ENCODE results near the gene ARL9. TPM values are rescaled to one million over a fixed set of nuclear protein-coding genes. Genes with fewer than 3 reads are reported as not detected.
"Not testable (repeated sequence)": the region's sequence is repeated elsewhere in the genome, so short reads cannot be mapped to it uniquely, and the experiment has no call there.

Gene ARL9, protein sequence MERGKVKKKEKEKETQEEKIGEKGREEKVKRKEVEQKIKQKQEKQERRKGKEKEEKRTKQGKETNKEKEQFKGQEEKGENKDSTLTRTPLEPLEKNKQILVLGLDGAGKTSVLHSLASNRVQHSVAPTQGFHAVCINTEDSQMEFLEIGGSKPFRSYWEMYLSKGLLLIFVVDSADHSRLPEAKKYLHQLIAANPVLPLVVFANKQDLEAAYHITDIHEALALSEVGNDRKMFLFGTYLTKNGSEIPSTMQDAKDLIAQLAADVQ
- total RNA-seq (2014; rRNA removed; shearing (Covaris generic)), result 0.08 and 0.13 TPM in 2 replicates

DNA sequence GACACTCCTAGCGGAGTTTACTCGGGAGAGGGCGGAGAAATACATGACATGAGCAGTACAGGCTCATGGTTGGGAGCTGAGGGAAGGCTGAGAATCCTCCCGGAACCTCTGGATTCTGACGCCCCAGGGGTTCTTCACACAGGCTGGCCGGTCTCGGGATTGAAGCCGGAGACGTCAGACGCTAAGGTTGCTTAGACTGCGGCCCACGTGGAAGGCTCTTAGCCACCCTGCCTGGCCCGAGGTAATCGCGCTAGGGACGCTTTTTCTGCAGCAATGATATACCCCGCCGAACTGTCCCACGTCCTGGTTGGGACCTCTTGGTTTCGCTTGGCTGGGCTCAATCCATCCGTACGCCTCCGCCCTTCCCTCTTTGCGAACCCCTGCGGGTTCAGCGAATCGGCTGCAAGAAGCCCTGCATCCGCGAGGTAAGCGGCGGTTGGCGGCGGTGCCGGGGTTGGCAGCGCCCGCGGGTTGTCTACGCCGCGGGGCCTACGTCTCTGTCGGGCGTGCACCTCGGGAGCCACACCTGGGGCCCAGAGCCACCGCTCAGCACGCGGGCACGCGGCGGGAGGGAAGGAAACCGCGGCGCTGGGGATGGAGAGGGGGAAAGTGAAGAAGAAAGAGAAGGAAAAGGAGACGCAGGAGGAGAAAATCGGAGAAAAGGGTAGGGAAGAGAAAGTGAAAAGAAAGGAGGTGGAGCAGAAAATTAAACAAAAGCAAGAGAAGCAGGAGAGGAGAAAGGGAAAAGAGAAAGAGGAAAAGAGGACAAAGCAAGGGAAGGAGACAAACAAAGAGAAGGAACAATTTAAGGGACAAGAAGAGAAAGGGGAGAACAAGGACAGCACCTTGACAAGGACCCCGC, at the start of gene ARL9:
Gene ARL9, plus strand, starts transcription at position 523 of the 862 bp plus-strand sequence. Its CDS starts 72 bp downstream, at position 595.
- H3K9me3 ChIP-seq (replicated peaks), result no peaks in the 10 kb centered on the region
- no peaks in the 10 kb centered on the region for H3K4me1 ChIP-seq
- no peak within 1 kb of the TSS for H3K4me3 ChIP-seq
- no peak for DNase-seq
- no peak within 1 kb of the TSS for H3K27ac ChIP-seq
- no peaks in the 10 kb centered on the region for H3K27me3 ChIP-seq
- peaks cover 44% of the 10 kb centered on the region for H3K36me3 ChIP-seq

DNA sequence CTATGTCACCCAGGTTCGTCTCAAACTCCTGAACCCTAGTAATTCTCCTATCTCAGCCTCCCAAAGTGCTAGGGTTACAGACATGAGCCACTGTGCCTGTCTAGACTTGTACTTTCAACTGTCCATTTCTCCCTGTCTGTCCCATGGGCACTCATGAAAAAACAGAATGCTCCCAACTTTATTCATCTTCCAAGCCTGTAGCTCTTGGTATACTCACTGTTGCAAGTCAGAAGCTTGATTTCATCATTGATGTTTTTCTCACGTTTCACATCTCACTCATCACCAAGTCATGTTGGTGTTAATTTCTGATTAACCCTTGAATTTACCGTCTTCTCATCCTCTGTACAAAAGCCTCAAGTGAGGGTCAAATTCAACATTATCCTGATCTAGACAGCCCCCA, 45.5 kb upstream of the ARL9 start:
- Histone ChIP-seq H3K9me3 (replicated peaks) (no peaks in the 10 kb centered on the region), H3K27me3 (no peaks in the 10 kb centered on the region), H3K36me3 (peaks cover 77% of the 10 kb centered on the region), H3K27ac (no peak overlapping the region), H3K4me1 (no peaks in the 10 kb centered on the region), H3K4me3 (no peak overlapping the region)
- no peak for DNase-seq

DNA sequence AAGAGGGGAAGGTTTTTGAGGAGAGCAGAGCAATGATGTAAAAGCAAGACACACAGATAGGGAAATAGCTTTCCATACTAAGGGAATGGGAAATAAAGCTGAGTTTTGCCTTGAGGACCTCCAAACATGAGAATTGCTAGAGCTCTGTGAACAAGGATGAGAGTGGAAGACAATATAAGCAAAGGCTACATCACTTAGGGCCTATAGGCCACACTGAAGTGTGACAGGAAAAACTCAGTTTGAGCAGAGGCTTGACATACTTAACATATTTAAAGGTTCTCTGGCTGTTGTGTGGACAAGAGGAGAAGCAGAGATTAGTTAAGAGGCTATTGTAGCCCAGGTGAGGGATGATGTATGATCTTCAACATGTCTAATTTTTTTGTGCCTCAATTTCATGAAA, 43.4 kb upstream of the ARL9 start:
- Histone ChIP-seq H3K4me3 (no peak overlapping the region), H3K27ac (no peak overlapping the region), H3K27me3 (no peaks in the 10 kb centered on the region), H3K4me1 (peaks cover 4% of the 10 kb centered on the region; the same call in 1 of the 2 replicates), H3K36me3 (peaks cover 56% of the 10 kb centered on the region), H3K9me3 (replicated peaks) (no peaks in the 10 kb centered on the region)
- DNase-seq, result no peak

DNA sequence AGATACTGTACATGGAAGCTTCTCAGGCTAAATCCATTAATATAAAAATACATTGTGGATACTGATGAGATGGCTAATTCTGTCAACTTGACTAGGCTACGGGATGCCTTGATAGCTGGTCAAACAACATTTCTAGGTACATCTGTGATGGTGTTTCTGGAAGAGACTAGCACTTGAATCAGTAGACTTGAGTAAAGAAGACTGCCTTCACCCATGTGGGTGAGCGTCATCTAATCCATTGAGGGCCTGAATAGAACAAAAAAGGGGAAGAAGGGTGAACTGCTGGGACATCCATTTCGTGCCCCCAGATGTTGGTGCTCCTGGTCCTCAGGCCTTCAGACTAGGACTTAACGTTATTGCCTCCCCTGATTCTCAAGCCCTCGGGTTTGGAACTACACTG, 41.9 kb upstream of the ARL9 start:
- H3K27me3 ChIP-seq, result no peaks in the 10 kb centered on the region
- H3K36me3 ChIP-seq, result peaks cover 42% of the 10 kb centered on the region
- no peak overlapping the region for H3K27ac ChIP-seq
- H3K4me3 ChIP-seq, result no peak overlapping the region
- no peaks in the 10 kb centered on the region for H3K9me3 ChIP-seq (replicated peaks)
- peaks cover 4% of the 10 kb centered on the region; the same call in 1 of the 2 replicates for H3K4me1 ChIP-seq
- peak in 1 of 2 experiments; percentile 16 for DNase-seq

DNA sequence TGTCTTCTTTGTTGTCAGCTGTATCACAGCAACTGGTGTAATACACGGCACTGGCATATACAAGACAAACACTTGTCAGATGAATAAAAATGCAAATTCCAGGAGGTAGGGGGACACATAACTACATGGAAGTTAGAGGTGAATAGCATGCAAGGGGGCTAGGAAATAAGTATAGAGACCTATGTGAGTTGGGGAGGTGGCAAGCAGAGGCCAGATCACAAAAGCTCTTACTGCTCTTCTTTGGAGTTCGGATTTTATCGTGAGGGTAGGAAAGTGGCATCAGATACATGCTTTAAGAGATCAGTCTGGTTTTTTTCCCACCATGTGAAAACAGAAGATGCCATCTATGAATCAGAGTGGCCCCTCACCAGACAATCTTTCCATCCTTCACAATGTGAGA, 41.0 kb upstream of the ARL9 start:
- no peaks in the 10 kb centered on the region for H3K27me3 ChIP-seq
- H3K4me3 ChIP-seq, result no peak overlapping the region
- H3K36me3 ChIP-seq, result peaks cover 36% of the 10 kb centered on the region
- no peak for DNase-seq
- no peaks in the 10 kb centered on the region for H3K9me3 ChIP-seq (replicated peaks)
- H3K4me1 ChIP-seq, result peaks cover 4% of the 10 kb centered on the region; the same call in 1 of the 2 replicates
- H3K27ac ChIP-seq, result no peak overlapping the region

DNA sequence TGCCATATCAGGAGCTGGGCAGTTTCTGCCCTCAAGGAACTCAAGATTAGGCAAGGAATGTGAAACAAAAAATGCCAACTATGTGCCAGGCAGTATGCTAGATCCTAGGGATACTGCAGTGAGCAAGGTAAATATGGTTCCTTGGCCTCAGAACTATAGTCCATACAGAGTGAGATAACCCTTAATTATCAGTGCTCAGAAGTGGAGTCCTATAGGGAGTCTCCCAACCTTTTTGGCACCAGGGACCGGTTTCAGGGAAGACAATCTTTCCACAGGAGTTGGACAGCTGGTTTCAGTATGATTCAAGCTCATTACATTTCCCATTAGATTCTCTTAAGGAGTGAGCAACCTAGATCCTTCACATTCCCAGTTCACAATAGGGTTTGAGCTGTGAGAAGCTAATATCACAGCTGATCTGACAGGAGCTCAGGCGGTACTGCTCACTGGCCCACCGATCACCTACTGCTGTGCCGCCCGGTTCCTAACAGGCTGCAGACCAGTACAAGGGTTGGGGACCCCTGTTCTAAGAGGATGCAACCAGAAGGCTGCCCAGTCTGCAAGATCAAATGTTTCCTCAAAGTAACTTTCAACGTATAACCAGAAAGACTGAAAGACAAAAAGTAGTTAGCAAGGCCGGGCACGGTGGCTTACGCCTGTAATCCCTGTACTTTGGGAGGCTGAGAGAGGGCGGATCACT, 39.8 kb upstream of the ARL9 start:
- peaks cover 35% of the 10 kb centered on the region for H3K36me3 ChIP-seq
- peak overlapping the region; percentile 68; the same call in 1 of the 2 replicates for H3K27ac ChIP-seq
- peaks cover 4% of the 10 kb centered on the region; the same call in 1 of the 2 replicates for H3K4me1 ChIP-seq
- DNase-seq, result peak in 1 of 2 experiments; percentile 21
- H3K9me3 ChIP-seq (replicated peaks), result no peaks in the 10 kb centered on the region
- H3K27me3 ChIP-seq, result no peaks in the 10 kb centered on the region
- H3K4me3 ChIP-seq, result peak overlapping the region; percentile 81

DNA sequence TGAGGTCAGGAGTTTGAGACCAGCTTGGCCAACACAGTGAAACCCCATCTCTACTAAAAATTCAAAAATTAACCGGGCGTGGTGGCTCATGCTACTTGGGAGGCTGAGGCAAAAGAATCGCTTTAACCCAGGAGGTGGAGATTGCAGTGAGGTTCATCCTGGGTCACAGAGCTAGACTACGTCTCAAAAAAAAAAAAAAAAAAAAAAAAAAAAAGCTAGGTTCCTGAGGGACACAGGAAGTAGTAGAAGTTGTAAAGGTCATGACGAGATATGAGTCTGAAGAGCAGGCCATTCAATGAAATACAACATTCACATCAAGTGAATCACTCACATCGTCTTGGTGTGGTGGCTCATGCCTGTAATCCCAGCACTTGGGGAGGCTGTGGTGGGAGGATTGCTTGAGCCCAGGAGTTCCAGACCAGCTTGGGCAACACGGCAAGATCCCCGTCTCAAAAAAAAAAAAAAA, 39.3 kb upstream of the ARL9 start:
- H3K4me1 ChIP-seq; H3K27me3 ChIP-seq; H3K9me3 ChIP-seq (replicated peaks): not testable (repeated sequence)
- DNase-seq, result peak; percentile 43 to 45
- Histone ChIP-seq H3K27ac (peak overlapping the region; percentile 68), H3K4me3 (peak overlapping the region; percentile 81), H3K36me3 (peaks cover 35% of the 10 kb centered on the region)

DNA sequence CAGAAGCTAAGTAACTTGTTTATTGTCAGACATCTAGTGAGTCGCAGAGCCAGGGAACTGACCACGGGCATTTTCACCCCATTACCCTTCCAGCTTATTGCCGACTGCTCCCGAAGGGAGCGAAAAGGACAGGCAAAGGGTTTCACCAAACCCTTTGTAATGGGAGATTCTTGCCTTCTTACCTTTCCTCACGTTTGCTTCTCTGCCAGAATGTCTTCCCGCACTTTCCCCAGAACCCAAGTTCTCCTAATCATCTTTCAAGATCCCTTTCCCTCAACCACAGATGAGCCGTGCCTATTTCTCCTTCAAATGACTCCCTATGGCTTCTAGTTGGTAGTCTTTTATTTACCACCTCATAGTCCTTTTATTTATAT, 38.7 kb upstream of the ARL9 start:
- H3K9me3 ChIP-seq (replicated peaks), result no peaks in the 10 kb centered on the region
- DNase-seq, result no peak
- peaks cover 35% of the 10 kb centered on the region for H3K36me3 ChIP-seq
- H3K4me3 ChIP-seq, result peak overlapping the region; percentile 81
- peak overlapping the region; percentile 68 for H3K27ac ChIP-seq
- no peaks in the 10 kb centered on the region for H3K27me3 ChIP-seq
- H3K4me1 ChIP-seq, result peaks cover 4% of the 10 kb centered on the region; the same call in 1 of the 2 replicates

DNA sequence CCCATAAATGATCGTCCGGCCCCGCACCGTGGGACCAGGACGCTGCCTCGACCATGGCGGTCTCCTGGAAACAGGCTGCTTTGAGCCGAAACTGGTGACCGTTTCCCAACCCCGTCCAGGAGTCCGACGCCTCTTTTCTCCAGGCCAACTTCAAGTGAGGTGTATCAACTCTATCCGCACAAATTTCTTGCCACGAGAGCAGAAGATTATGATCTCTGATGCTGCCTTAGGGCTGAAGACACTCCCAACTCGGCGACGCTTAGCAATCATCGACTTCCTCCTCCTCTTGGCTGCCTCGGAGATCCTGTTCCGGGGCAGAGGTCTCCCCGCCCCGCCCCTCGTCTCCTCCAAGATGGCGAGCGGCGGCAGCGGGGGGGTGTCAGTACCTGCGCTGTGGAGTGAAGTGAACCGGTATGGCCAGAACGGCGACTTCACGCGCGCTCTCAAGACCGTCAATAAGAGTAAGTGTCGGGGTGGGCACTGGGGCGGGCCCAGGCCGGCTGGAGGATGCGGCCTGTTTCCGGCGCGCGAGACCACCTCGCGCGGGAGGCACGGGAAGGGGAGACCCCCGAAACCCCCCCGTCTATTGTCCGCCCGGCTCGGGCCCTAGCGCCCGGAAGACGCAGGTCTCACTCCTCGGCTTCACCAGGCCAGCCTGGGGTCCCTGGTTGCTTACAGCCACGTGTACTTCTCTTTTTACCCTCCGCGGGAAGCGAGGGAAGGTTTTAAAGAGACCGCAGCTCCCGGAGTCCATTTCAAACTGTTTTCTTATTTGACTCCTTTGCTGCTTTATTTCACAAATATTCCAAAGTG, 38.1 kb upstream of the ARL9 start, which contains the start of gene SRP72:
Gene SRP72, plus strand, starts transcription at position 334 of the 813 bp plus-strand sequence. Its CDS starts 19 bp downstream, at position 353.
- peak within 1 kb of the TSS; percentile 81 for H3K4me3 ChIP-seq
- peaks cover 4% of the 10 kb centered on the region; the same call in 1 of the 2 replicates for H3K4me1 ChIP-seq
- no peaks in the 10 kb centered on the region for H3K27me3 ChIP-seq
- peak within 1 kb of the TSS; percentile 68 for H3K27ac ChIP-seq
- DNase-seq, result peak; percentile 91 to 93
- peaks cover 34% of the 10 kb centered on the region for H3K36me3 ChIP-seq
- H3K9me3 ChIP-seq (replicated peaks), result no peaks in the 10 kb centered on the region

DNA sequence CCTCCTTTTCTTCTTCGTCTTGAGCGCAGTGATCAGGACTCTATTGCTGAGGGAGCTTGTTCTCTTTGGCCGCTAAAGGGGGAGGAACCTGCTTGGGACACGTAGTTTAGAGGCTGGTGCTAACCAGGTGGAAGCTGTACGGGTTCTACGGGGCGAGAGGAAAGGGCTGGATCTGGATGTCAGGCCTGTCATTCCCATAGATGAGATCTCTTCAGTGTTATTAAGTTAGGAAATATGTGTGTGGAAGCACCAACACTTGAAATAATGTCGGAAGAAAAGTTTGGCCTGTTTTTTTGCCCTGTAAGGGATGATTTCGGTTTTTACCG, 37.5 kb upstream of the ARL9 start:
- H3K27me3 ChIP-seq, result no peaks in the 10 kb centered on the region
- peaks cover 37% of the 10 kb centered on the region for H3K36me3 ChIP-seq
- H3K4me3 ChIP-seq, result peak overlapping the region; percentile 81
- no peaks in the 10 kb centered on the region for H3K9me3 ChIP-seq (replicated peaks)
- peaks cover 4% of the 10 kb centered on the region; the same call in 1 of the 2 replicates for H3K4me1 ChIP-seq
- H3K27ac ChIP-seq, result peak overlapping the region; percentile 68
- DNase-seq, result peak; percentile 42 to 60

DNA sequence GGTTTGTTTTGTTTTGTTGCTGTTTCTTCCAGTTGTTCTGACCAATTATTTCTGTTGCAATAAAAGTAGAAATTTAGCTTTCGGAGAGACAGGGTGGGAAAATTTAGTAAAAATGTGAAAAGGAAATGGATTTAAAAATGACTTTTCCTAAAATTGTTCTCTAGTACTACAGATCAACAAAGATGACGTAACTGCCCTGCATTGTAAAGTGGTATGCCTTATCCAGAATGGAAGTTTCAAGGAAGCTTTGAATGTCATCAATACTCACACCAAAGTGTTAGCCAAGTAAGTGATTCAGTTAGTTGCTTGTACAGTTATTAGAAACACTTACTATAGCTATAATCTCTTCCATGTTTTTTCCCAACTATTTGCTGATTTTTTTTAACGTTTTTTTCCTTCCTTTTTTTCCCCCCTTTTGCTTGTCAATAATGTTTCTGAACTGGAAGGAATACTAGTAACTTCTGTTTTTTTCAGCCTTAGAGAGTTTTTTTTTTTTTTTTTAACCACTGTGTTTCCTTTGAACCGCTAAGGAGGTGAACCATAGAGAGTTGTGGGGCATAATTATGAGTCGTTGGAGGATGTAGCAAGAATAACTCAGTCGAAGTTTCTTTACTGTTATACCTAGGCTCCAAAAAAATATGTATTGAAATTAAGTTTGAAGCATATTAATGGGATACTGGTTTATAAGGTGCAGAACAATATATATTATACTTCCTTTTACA, 35.9 kb upstream of the ARL9 start:
- H3K4me3 ChIP-seq, result no peak overlapping the region

DNA sequence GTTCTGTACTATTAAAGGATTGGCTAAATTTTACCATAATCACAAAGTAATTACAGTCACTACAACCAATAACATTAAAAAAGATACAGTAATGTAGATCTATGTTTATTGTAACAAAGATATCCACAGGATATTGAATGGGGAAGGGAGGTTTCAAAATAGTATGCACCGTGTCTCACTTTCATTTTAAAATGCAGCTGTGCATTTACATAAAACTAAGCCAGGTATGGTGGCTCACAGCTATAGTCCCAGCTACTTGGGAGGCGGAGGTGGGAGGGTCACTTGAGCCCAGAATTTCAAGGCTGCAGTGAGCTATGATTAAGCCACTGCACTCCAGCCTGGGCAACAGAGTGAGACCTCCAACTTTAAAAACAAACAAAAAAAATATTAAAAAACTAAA, 29.7 kb upstream of the ARL9 start:
- no peak overlapping the region for H3K27ac ChIP-seq
- no peak overlapping the region for H3K4me3 ChIP-seq
- no peak for DNase-seq
- no peaks in the 10 kb centered on the region for H3K27me3 ChIP-seq
- H3K36me3 ChIP-seq, result peaks cover 91% of the 10 kb centered on the region
- no peaks in the 10 kb centered on the region for H3K9me3 ChIP-seq (replicated peaks)
- no peaks in the 10 kb centered on the region for H3K4me1 ChIP-seq

More for the DNA sequence above, 35.9 kb upstream of the ARL9 start:
- no peak overlapping the region for H3K27ac ChIP-seq
- peaks cover 4% of the 10 kb centered on the region; the same call in 1 of the 2 replicates for H3K4me1 ChIP-seq
- no peak for DNase-seq
- H3K27me3 ChIP-seq, result no peaks in the 10 kb centered on the region
- peaks cover 51% of the 10 kb centered on the region for H3K36me3 ChIP-seq
- no peaks in the 10 kb centered on the region for H3K9me3 ChIP-seq (replicated peaks)

DNA sequence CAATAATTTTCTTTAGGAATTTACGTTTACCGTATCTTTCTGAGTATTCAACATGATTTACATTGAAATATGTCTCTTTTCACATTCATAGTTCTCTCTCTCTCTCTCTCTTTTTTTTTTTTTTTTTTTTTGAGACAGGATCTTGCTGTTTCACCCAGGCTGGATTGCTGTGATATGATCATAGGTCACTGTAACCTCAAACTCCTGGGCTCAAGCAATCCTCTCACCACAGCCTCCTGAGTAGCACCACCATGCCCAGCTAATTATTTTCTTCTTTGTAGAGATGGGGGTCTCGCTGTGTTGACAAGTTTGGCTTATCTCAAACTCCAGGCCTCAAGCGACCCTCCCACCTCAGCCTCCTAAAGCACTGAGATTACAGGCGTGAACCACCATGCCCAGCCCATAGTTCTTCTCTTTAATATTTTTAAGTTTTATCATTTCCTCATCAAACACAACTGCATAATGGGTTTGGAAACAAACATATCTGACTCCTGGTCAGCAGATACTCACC, 28.3 kb upstream of the ARL9 start:
- Histone ChIP-seq H3K36me3 (peaks cover 85% of the 10 kb centered on the region), H3K4me3 (no peak overlapping the region)

More for the DNA sequence above, 28.3 kb upstream of the ARL9 start:
- H3K9me3 ChIP-seq (replicated peaks), result no peaks in the 10 kb centered on the region
- no peak overlapping the region for H3K27ac ChIP-seq
- H3K27me3 ChIP-seq, result no peaks in the 10 kb centered on the region
- no peak for DNase-seq
- no peaks in the 10 kb centered on the region for H3K4me1 ChIP-seq

Data from SJCRH30 (cell line).